ENCODE measurements around the gene S100PBP. TPM values are rescaled to one million over a fixed set of nuclear protein-coding genes. Genes with fewer than 3 reads are reported as not detected.

S100PBP gene
- total and polyA plus RNA-seq, 10 of the 15 experiments (the other 5 are each of a cell fraction or from before 2014, with no cell fraction given): 17.0 to 98.3 (median 40.6) TPM

DNA sequence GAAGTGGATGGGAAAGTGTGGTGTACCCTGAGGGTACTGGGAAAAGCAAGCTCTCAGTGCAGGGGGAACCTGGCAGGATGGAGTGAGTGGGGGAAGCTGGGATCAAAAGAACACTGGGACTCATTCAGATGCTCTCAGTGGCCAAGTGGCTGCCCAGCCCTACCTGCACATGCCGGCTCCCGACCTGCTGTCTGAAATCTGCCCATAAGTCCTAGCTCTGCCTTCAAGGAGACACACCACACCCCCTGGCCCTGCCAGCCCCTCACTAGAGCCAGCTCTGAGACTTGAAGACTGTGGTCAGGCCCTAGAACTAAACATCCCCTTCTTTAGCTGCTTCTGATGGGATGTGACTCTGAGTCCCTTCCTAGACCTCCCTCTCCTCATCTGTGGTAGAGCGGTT, 81.5 kb downstream of the S100PBP start:
- H3K79me2 ChIP-seq (ENCODE audit: control insufficient read depth, insufficient read depth, low read length): no peaks in the 10 kb centered on the region
- BruUV-seq (replicated peaks): no TSS peak
- RAD21 ChIA-PET (ENCODE audit: unreplicated experiment): no interaction called here
- no peak overlapping the region for H3K27ac ChIP-seq (ENCODE audit: control insufficient read depth, insufficient read depth)
- no peak overlapping the region for H2AFZ ChIP-seq (ENCODE audit: control insufficient read depth, low read depth, low read length)
- DNase-seq (ENCODE audit: low read depth, low spot score) (no peak), FAIRE-seq (no peak), ATAC-seq (no peak)
- no peaks in the 10 kb centered on the region for H3K4me1 ChIP-seq (ENCODE audit: control insufficient read depth, insufficient read depth, low read length)
- no peaks in the 10 kb centered on the region for H3K36me3 ChIP-seq (ENCODE audit: control insufficient read depth in 2 of 2, insufficient read depth in 2 of 2, low read length in 1 of 2)
- peaks cover 5 to 10% of the 10 kb centered on the region in 2 experiments for H3K27me3 ChIP-seq (replicated peaks in 1 of 2; ENCODE audit: control insufficient read depth in 2 of 2, insufficient read depth in 2 of 2, low read length in 1 of 2)
- H3K9ac ChIP-seq (ENCODE audit: control insufficient read depth, insufficient read depth, low read length): no peak overlapping the region
- H4K20me1 ChIP-seq (ENCODE audit: control insufficient read depth, insufficient read depth): no peaks in the 10 kb centered on the region
- SMC1A ChIA-PET (ENCODE audit: uncharacterized antibody, unreplicated experiment): interaction anchor here (0.6 kb wide), 1 partner anchor 9 kb away, joined by 3 read pairs; no protein-coding TSS in a partner anchor
- no peak overlapping the region for H3K4me3 ChIP-seq
- no peak overlapping the region for H3K4me2 ChIP-seq (ENCODE audit: control insufficient read depth, insufficient read depth)
- H3K9me3 ChIP-seq (replicated peaks; ENCODE audit: control insufficient read depth, insufficient read depth, low read length): no peaks in the 10 kb centered on the region
- in situ Hi-C loops (cut with MboI): no loop called here
- CTCF ChIA-PET: interaction anchor here (1.1 to 1.6 kb wide), 4 partner anchors 8 to 197 kb away, joined by 3 to 7 read pairs (median 5); no protein-coding TSS in a partner anchor
- intact Hi-C loops (cut with micrococcal nuclease; ENCODE audit: unreplicated experiment): no loop called here
- no peak for TF ChIP-seq FOXK2 (IDR thresholded peaks at IDR 0.05)
- no peak for TF ChIP-seq ZNF274 (IDR thresholded peaks at IDR 0.05; ENCODE audit: insufficient read depth, insufficient read length)
- TF ChIP-seq KDM1A (IDR thresholded peaks at IDR 0.05; ENCODE audit: borderline replicate concordance): no peak
- TF ChIP-seq, protein P1, sequence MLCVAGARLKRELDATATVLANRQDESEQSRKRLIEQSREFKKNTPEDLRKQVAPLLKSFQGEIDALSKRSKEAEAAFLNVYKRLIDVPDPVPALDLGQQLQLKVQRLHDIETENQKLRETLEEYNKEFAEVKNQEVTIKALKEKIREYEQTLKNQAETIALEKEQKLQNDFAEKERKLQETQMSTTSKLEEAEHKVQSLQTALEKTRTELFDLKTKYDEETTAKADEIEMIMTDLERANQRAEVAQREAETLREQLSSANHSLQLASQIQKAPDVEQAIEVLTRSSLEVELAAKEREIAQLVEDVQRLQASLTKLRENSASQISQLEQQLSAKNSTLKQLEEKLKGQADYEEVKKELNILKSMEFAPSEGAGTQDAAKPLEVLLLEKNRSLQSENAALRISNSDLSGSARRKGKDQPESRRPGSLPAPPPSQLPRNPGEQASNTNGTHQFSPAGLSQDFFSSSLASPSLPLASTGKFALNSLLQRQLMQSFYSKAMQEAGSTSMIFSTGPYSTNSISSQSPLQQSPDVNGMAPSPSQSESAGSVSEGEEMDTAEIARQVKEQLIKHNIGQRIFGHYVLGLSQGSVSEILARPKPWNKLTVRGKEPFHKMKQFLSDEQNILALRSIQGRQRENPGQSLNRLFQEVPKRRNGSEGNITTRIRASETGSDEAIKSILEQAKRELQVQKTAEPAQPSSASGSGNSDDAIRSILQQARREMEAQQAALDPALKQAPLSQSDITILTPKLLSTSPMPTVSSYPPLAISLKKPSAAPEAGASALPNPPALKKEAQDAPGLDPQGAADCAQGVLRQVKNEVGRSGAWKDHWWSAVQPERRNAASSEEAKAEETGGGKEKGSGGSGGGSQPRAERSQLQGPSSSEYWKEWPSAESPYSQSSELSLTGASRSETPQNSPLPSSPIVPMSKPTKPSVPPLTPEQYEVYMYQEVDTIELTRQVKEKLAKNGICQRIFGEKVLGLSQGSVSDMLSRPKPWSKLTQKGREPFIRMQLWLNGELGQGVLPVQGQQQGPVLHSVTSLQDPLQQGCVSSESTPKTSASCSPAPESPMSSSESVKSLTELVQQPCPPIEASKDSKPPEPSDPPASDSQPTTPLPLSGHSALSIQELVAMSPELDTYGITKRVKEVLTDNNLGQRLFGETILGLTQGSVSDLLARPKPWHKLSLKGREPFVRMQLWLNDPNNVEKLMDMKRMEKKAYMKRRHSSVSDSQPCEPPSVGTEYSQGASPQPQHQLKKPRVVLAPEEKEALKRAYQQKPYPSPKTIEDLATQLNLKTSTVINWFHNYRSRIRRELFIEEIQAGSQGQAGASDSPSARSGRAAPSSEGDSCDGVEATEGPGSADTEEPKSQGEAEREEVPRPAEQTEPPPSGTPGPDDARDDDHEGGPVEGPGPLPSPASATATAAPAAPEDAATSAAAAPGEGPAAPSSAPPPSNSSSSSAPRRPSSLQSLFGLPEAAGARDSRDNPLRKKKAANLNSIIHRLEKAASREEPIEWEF (IDR thresholded peaks at IDR 0.05; ENCODE audit: insufficient replicate concordance, low read depth, low read length): no peak
- no peak for TF ChIP-seq CHD1 (IDR thresholded peaks at IDR 0.05; ENCODE audit: low read depth, low read length)
- TF ChIP-seq NR2C1 (IDR thresholded peaks at IDR 0.05): no peak
- no peak for TF ChIP-seq SRF (IDR thresholded peaks at IDR 0.05; ENCODE audit: low read depth in 2 of 2, low read length in 2 of 2)
- TF ChIP-seq ZNF207 (IDR thresholded peaks at IDR 0.05; ENCODE audit: borderline replicate concordance): no peak
- no peak for TF ChIP-seq RBBP5 (conservative IDR thresholded peaks at IDR 0.05)
- TF ChIP-seq CBFB (IDR thresholded peaks at IDR 0.05; ENCODE audit: low read depth): no peak
- no peak for TF ChIP-seq STAT3 (IDR thresholded peaks at IDR 0.05; ENCODE audit: low read depth, low read length)
- TF ChIP-seq, protein P2, sequence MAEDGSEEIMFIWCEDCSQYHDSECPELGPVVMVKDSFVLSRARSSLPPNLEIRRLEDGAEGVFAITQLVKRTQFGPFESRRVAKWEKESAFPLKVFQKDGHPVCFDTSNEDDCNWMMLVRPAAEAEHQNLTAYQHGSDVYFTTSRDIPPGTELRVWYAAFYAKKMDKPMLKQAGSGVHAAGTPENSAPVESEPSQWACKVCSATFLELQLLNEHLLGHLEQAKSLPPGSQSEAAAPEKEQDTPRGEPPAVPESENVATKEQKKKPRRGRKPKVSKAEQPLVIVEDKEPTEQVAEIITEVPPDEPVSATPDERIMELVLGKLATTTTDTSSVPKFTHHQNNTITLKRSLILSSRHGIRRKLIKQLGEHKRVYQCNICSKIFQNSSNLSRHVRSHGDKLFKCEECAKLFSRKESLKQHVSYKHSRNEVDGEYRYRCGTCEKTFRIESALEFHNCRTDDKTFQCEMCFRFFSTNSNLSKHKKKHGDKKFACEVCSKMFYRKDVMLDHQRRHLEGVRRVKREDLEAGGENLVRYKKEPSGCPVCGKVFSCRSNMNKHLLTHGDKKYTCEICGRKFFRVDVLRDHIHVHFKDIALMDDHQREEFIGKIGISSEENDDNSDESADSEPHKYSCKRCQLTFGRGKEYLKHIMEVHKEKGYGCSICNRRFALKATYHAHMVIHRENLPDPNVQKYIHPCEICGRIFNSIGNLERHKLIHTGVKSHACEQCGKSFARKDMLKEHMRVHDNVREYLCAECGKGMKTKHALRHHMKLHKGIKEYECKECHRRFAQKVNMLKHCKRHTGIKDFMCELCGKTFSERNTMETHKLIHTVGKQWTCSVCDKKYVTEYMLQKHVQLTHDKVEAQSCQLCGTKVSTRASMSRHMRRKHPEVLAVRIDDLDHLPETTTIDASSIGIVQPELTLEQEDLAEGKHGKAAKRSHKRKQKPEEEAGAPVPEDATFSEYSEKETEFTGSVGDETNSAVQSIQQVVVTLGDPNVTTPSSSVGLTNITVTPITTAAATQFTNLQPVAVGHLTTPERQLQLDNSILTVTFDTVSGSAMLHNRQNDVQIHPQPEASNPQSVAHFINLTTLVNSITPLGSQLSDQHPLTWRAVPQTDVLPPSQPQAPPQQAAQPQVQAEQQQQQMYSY (CRISPR knock-in tag; IDR thresholded peaks at IDR 0.05): no peak
- no peak for TF ChIP-seq RFX5 (IDR thresholded peaks at IDR 0.05; ENCODE audit: low read depth, low read length)
- TF ChIP-seq SUZ12 (IDR thresholded peaks at IDR 0.05; ENCODE audit: unreplicated experiment): no peak
- TF ChIP-seq HCFC1 (IDR thresholded peaks at IDR 0.05; ENCODE audit: low read length): no peak
- no peak for TF ChIP-seq JUNB (IDR thresholded peaks at IDR 0.05)
- POLR2A ChIA-PET: interaction anchor here (0.8 kb wide), 1 partner anchor 20 kb away, joined by 3 read pairs; no protein-coding TSS in a partner anchor
- WGBS (ENCODE audit: insufficient coverage, insufficient replicate concordance, low lambda C conversion rate, missing lambda C conversion rate): 84% methylated on average over 2 of the region's 3 CpGs

All from GM12878 (cell line).